ENCODE data around the gene CTAGE1.

CTAGE1 gene

DNA sequence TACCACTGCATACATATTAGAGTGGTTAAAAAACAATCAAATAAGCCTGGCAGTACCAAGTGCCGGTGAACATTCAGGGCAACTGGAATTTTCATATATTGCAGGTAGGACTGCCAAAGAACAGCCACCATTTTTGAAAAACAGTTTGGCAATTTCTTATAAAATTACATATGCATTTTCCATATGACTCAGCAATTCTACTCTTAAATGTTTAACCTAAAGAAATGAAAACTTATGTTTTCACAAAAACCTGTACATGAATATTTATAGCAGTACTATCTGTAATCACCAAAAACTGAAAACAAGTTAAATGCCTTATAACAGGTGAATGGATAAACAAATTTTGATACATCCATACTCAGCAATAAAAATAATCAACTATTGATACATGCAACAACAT is 39.9 kb downstream of the CTAGE1 start:
- no peak overlapping the region for H3K4me3 ChIP-seq (ENCODE audit: low read depth, low read length)
- DNase-seq (ENCODE audit: low read depth), result no peak
- no peak for TF ChIP-seq CTCF (IDR thresholded peaks at IDR 0.05; ENCODE audit: insufficient read depth, low read depth, low read length, missing control alignments)

GRCh38 chr18:22370414-22370813 is 47.3 kb downstream of the CTAGE1 start:
- TF ChIP-seq CTCF (IDR thresholded peaks at IDR 0.05; ENCODE audit: insufficient read depth, low read depth, low read length, missing control alignments), result no peak
- DNase-seq (ENCODE audit: low read depth), result no peak
- no peak overlapping the region for H3K4me3 ChIP-seq (ENCODE audit: low read depth, low read length)

- no peak for DNase-seq (ENCODE audit: low read depth)
- TF ChIP-seq CTCF (IDR thresholded peaks at IDR 0.05; ENCODE audit: insufficient read depth, low read depth, low read length, missing control alignments), result no peak
- no peak overlapping the region for H3K4me3 ChIP-seq (ENCODE audit: low read depth, low read length)
Measured at GRCh38 chr18:22368021-22368420, 49.7 kb downstream of the CTAGE1 start.

DNA sequence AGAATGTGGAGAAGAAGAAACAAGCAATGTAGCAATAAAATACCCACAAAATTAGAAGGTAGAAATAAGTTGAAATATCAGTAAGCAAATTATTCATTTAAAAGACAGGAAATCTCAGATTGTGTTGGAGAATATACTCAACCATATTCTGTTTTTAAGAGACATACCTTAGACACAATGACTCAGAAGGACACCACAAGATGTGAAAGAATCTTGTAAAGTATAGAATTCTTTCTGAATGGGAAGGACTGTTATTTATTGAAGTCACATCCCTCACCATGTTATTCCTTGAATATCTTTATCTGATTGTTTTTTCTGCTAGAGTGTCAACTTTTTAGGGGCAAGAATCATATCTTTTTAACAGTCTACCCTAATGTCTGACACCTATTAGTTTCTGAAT is 50.4 kb downstream of the CTAGE1 start:
- no peak for DNase-seq (ENCODE audit: low read depth)
- TF ChIP-seq CTCF (IDR thresholded peaks at IDR 0.05; ENCODE audit: insufficient read depth, low read depth, low read length, missing control alignments), result no peak
- no peak overlapping the region for H3K4me3 ChIP-seq (ENCODE audit: low read depth, low read length)

DNA sequence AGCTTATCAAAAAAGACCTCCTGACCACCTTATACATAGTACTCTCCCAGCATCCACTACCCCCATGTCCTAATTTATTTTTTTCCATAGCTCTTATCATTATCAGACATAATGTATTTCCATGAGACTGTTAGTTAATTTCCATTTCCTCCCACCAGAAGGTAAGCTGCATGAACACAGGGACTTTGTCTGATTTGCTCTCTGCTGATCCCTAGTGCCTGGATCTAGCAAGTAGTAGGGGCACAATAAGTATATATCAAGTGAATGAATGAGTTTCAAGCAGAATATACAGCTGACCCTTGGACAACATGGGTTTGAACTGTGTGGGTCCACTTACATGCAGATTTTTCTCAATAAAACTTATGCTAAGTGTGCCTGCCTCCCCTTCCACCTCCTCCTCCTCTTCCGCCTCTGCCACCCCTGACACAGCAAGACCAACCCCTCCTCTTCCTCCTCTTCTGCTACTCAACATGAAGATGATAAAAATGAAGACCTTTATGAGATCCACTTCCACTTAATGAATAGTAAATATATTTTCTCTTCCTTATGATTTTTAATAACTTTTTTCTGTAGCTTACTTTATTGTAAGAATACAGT is 53.8 kb downstream of the CTAGE1 start:
- no peak overlapping the region for H3K4me3 ChIP-seq (ENCODE audit: low read depth, low read length)
- no peak for DNase-seq (ENCODE audit: low read depth)
- TF ChIP-seq CTCF (IDR thresholded peaks at IDR 0.05; ENCODE audit: insufficient read depth, low read depth, low read length, missing control alignments), result no peak

Measured in GM12865 (cell line).